ENCODE results near the gene STK32C.
"Not testable (repeated sequence)": the region's sequence is repeated elsewhere in the genome, so short reads cannot be mapped to it uniquely, and the experiment has no call there.

The STK32C gene

DNA sequence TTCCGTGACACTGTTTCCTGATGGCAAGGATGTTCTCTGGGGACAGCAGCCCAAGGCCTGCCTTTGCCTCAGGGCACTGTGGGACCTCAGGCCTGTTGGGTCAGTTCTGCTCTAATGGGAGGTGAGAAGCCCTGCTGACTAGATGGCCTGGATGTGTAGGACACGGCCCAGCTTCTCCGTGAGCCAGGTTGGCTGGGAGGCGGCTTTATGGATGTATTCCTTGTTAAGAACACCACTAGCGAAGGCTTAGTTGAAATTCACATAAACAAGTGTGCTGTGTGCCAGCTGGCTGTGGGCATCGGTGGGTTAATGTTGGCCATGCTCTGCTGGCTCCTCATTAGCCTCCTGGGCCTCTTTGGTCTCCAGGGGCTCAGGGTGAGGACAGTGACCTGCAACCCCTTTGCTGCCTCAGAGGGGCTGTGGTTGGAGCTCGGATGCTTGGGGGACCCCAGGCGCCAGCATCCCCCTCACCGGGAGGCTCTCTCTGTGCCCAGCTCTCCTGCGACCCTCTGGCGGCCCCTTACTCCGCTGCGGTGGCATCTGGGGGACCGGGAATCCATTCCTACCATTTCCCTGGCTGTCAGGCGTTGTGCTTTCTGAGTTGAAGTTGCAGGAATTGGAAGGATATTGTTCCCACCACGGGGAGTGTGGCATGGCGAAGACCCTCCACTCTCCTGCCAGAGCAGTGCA is 143.8 kb downstream of the STK32C start:
- DNase-seq, result no peak

- peak; percentile 37 for DNase-seq
Observed at GRCh38 chr10:132163278-132163765, 144.4 kb downstream of the STK32C start.

- DNase-seq, result no peak
Observed at GRCh38 chr10:132162590-132163277, 145.0 kb downstream of the STK32C start.

DNA sequence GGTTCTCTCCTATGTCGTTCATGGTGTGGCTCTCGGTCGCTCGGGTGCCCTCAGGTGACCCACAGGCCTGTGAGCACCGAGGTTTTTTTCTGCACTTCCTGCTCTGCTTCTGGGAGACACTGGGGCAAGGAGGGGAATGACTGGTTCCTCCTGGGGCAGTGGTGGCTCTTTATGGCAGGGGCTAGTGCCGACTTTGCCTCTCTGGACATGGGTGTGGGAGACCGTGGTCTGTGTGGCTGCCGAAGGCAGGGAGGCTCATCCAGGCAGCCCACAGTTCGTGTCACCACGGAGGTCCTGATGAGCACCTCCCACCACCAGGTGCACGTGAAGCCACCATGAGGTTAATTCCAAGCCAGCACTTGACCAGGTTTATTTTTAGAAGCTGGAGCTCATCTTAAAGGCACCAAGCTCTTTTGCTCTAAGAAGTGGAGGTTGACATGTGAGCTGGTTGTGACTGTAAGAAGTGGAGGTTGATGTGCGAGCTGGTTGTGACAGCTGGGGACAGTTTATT is 145.7 kb downstream of the STK32C start:
- DNase-seq, result peak; percentile 26

DNA sequence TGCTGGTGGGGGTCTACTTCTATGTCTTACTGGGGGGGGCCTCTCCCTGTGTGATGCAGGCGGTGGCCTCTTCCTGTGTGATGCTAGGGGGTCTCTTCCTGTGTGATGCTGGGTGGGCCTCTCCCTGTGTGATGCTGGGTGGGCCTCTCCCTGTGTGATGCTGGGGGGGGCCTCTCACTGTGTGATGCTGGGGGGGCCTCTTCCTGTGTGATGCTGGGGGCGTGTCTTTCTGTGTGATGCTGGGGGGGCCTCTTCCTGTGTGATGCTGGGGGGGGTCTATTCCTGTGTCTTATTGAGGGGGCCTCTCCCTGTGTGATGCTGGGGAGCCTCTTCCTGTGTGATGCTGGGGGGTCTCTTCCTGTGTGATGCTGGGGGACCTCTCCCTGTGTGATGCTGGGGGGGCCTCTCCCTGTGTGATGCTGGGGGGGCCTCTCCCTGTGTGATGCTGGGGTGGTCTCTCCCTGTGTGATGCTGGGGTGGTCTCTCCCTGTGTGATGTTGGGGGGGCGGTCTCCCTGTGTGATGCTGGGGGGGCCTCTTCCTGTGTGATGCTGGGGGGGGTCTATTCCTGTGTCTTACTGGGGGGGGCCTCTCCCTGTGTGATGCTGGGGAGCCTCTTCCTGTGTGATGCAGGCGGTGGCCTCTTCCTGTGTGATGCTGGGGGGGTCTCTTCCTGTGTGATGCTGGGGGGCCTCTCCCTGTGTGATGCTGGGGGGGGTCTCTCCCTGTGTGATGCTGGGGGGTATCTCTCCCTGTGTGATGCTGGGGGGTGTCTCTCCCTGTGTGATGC is 146.7 kb downstream of the STK32C start:
- DNase-seq, result peak; percentile 45

- DNase-seq, result not testable (repeated sequence)
Observed at GRCh38 chr10:132160231-132160630, 147.5 kb downstream of the STK32C start.

DNA sequence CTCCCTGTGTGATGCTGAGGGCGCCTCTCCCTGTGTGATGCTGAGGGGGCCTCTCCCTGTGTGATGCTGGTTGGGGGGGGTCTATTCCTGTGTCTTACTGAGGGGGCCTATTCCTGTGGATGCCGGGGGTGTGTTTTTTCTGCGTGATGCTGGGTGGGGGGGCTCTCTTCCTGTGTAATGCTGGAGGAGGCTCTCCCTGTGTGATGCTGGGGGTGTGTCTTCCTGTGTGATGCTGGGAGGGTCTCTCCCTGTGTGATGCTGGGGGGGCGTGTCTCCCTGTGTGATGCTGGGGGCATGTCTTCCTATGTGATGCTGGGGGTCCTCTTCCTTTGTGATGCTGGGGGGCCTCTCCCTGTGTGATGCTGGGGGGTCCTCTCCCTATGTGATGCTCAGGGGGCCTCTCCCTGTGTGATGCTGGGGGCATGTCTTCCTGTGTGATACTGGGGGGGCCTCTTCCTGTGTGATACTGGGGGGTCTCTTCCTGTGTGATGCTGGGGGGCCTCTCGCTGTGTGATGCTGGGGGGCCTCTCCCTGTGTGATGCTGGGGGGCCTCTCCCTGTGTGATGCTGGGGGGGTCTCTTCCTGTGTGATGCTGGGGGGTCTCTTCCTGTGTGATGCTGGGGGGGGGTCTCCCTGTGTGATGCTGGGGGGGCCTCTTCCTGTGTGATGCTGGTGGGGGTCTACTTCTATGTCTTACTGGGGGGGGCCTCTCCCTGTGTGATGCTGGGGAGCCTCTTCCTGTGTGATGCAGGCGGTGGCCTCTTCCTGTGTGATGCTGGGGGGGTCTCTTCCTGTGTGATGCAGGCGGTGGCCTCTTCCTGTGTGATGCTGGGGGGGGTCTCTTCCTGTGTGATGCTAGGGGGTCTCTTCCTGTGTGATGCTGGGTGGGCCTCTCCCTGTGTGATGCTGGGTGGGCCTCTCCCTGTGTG is 148.2 kb downstream of the STK32C start:
- peak; percentile 75 for DNase-seq

- DNase-seq, result peak; percentile 73
Observed at GRCh38 chr10:132158823-132159222, 148.9 kb downstream of the STK32C start.

GRCh38 chr10:132158122-132158741 is 149.5 kb downstream of the STK32C start:
- DNase-seq, result peak; percentile 72

All from central memory CD4-positive, alpha-beta T cell (primary cell).